HG03039 (cell line): Measurements from ENCODE around the gene CDH23.

Experiments
- ATAC-seq: cut with Tn5 transposase; IDR thresholded peaks from one replicate; pipeline ENCODE4 v1.9.1; 2021; ENCODE audit warnings: mild to moderate bottlenecking, moderate library complexity; ENCODE audit not compliant: unreplicated experiment

CDH23 gene

GRCh38 chr10:71727738-71728737, 331.3 kb downstream of the CDH23 start:
- no peak for ATAC-seq

GRCh38 chr10:71729161-71729636, 332.5 kb downstream of the CDH23 start:
- no peak for ATAC-seq

- ATAC-seq: no peak
These were observed 335.1 kb downstream of the CDH23 start for GRCh38 chr10:71731791-71732190.

GRCh38 chr10:71734797-71735196, 338.1 kb downstream of the CDH23 start:
- ATAC-seq: no peak

GRCh38 chr10:71735709-71736569, 339.2 kb downstream of the CDH23 start:
- ATAC-seq: no peak

GRCh38 chr10:71736570-71736952, 339.8 kb downstream of the CDH23 start:
- ATAC-seq: no peak

GRCh38 chr10:71737001-71737833, 340.5 kb downstream of the CDH23 start:
- ATAC-seq: no peak

GRCh38 chr10:71737834-71738197, 341.1 kb downstream of the CDH23 start:
- no peak for ATAC-seq

- ATAC-seq: no peak
These were observed 342.7 kb downstream of the CDH23 start for GRCh38 chr10:71739358-71739900.

- no peak for ATAC-seq
These were observed 343.4 kb downstream of the CDH23 start for GRCh38 chr10:71740069-71740653.

- no peak for ATAC-seq
These were observed 344.3 kb downstream of the CDH23 start for GRCh38 chr10:71741029-71741428.

- ATAC-seq: no peak
These were observed 345.0 kb downstream of the CDH23 start for GRCh38 chr10:71741671-71742070.

- ATAC-seq: no peak
These were observed 345.8 kb downstream of the CDH23 start for GRCh38 chr10:71742301-71743088.

GRCh38 chr10:71743089-71743838, 346.5 kb downstream of the CDH23 start:
- no peak for ATAC-seq

GRCh38 chr10:71743866-71744265, 347.1 kb downstream of the CDH23 start:
- ATAC-seq: no peak

GRCh38 chr10:71744897-71745663, 348.4 kb downstream of the CDH23 start:
- ATAC-seq: no peak

- ATAC-seq: no peak
These were observed 349.0 kb downstream of the CDH23 start for GRCh38 chr10:71745664-71746250.
